Measurements from ENCODE around the gene JARID2.

- TF ChIP-seq POLR2A (IDR thresholded peaks at IDR 0.05) (no peak), CTCF (IDR thresholded peaks at IDR 0.05 in 4 of 5, conservative IDR thresholded peaks at IDR 0.05 in 1 of 5) (no peak)
Measured at GRCh38 chr6:15496345-15497131, 250.7 kb downstream of the JARID2 start.

All from gastrocnemius medialis (tissue), 4 donors.